Activated effector memory CD4-positive, alpha-beta T cell treated with Interleukin-2 at 50 U/mL for 16 hours (primary cell): Measurements from ENCODE around the gene TDRD7.

Experiments
- DNase-seq: peaks from one replicate; pipeline ENCODE4 v3.0.0-alpha.2; 2020

The TDRD7 gene

GRCh38 chr9:97387504-97387886 is 24.4 kb upstream of the TDRD7 start:
- no peak for DNase-seq

GRCh38 chr9:97387936-97388684 is 23.8 kb upstream of the TDRD7 start:
- DNase-seq, result no peak

- no peak for DNase-seq
Measured at GRCh38 chr9:97388721-97389238, 23.1 kb upstream of the TDRD7 start.

GRCh38 chr9:97389249-97389648 is 22.6 kb upstream of the TDRD7 start:
- no peak for DNase-seq

- no peak for DNase-seq
Measured at GRCh38 chr9:97390791-97391406, 21.0 kb upstream of the TDRD7 start.

- DNase-seq, result no peak
Measured at GRCh38 chr9:97394881-97395280, 17.0 kb upstream of the TDRD7 start.

GRCh38 chr9:97395745-97396144 is 16.2 kb upstream of the TDRD7 start:
- DNase-seq, result no peak

GRCh38 chr9:97396256-97396655 is 15.6 kb upstream of the TDRD7 start:
- no peak for DNase-seq

GRCh38 chr9:97397220-97397619 is 14.7 kb upstream of the TDRD7 start:
- no peak for DNase-seq

- peak; percentile 51 for DNase-seq
Measured at GRCh38 chr9:97398999-97399758, 12.7 kb upstream of the TDRD7 start.

GRCh38 chr9:97403746-97404316 is 8.1 kb upstream of the TDRD7 start:
- DNase-seq, result no peak

GRCh38 chr9:97405551-97405950 is 6.3 kb upstream of the TDRD7 start:
- no peak for DNase-seq

- DNase-seq, result no peak
Measured at GRCh38 chr9:97406620-97407177, 5.2 kb upstream of the TDRD7 start.

- DNase-seq, result no peak
Measured at GRCh38 chr9:97408562-97408961, 3.3 kb upstream of the TDRD7 start.

GRCh38 chr9:97411440-97411788 is 482 bp upstream of the TDRD7 start:
- no peak for DNase-seq

- DNase-seq, result no peak
Measured at GRCh38 chr9:97412626-97413385, 910 bp downstream of the TDRD7 start.

GRCh38 chr9:97413462-97413861 is 1.6 kb downstream of the TDRD7 start:
- no peak for DNase-seq

GRCh38 chr9:97415146-97415545 is 3.2 kb downstream of the TDRD7 start:
- no peak for DNase-seq

- no peak for DNase-seq
Measured at GRCh38 chr9:97418880-97419279, 7.0 kb downstream of the TDRD7 start.

GRCh38 chr9:97419309-97419867 is 7.5 kb downstream of the TDRD7 start:
- DNase-seq, result no peak

GRCh38 chr9:97425336-97425972 is 13.6 kb downstream of the TDRD7 start:
- DNase-seq, result no peak

GRCh38 chr9:97425973-97426336 is 14.1 kb downstream of the TDRD7 start:
- no peak for DNase-seq
